Stimulated activated CD4-positive, alpha-beta T cell treated with anti-CD3 and anti-CD28 coated beads, Interleukin-12 subunit alpha, Interleukin-12 subunit beta, amount 100 ng/mL, for 24 hours (primary cell): ENCODE measurements around the gene MLYCD.
"Not testable (repeated sequence)": the region's sequence is repeated elsewhere in the genome, so short reads cannot be mapped to it uniquely, and the experiment has no call there.

Source experiments
- DNase-seq, 2 experiments: peaks; one replicate each; pipeline ENCODE4 v3.0.0-alpha.2; 2020; ENCODE audit warnings: low read depth in 2 of 2

MLYCD gene

DNA sequence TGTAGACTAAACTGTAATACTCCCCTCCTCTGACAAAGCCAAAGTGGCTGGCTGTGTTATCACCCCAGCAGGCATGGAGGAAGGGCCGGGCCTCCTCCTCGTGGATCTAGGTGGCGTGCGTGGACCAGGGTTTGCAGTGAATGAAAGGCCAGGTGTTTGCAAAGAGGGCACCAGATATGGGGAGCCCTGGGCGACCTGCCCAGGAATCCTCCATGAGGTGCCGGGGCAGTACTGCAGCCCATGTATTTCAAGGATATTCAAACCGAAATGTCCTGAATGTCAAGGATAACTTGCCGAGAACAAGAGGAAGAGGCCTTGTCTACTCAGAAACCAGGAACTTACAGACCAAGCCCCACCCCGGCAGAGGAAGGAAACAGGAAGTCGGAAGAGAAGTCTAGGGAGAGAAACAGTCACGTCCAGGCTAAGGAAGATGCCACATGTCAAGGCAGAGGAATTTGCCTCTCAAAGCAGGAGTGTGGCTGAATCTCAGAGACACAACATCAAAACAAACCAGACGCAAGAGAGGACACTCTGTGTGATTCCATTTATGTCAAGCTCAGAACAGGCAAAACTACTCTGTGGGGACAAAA, 40.4 kb downstream of the MLYCD start:
- DNase-seq, result no peak

- no peak for DNase-seq
Measured at GRCh38 chr16:83940119-83940518, 41.2 kb downstream of the MLYCD start.

DNA sequence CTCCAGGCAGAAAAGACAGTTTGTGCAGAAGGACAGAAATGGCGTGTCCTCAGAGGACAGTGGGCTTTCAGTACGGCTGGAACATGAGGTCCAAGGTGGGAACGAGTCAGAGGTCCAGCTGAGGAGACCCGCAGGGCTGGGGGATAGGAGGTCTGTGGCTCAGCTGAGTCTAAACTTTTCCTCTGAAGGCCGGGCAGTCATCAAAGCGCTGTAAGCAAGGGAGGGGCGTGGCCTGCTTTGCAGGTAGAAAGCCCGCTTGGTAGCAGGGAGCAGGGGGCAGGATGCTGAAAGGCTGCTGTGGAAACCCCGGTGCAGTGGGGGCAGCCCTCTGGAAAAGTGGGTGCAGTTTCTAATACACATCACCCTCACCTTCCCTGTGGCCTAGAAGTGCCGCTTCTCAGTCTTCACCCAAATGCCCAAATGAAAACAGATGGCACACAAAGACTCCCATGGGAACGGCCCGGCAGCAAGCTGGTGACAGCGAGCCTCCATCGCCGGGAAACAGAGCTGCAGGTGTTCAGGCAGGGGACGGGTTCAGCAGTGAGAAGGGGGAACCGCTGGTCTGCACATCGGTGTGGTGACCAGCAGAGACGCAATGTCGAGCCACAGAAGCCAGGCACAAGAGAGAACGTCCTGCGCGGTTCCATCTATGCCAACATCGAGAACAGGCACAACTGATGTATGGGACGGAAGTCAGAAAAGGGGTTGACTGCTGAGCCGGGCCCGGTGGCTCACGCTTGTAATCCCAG, 41.9 kb downstream of the MLYCD start:
- no peak for DNase-seq

- not testable (repeated sequence) for DNase-seq
Measured at GRCh38 chr16:83941546-83941945, 42.6 kb downstream of the MLYCD start.

GRCh38 chr16:83942074-83942473, 43.2 kb downstream of the MLYCD start:
- DNase-seq, result no peak

- no peak for DNase-seq
Measured at GRCh38 chr16:83942815-83943515, 44.0 kb downstream of the MLYCD start.

DNA sequence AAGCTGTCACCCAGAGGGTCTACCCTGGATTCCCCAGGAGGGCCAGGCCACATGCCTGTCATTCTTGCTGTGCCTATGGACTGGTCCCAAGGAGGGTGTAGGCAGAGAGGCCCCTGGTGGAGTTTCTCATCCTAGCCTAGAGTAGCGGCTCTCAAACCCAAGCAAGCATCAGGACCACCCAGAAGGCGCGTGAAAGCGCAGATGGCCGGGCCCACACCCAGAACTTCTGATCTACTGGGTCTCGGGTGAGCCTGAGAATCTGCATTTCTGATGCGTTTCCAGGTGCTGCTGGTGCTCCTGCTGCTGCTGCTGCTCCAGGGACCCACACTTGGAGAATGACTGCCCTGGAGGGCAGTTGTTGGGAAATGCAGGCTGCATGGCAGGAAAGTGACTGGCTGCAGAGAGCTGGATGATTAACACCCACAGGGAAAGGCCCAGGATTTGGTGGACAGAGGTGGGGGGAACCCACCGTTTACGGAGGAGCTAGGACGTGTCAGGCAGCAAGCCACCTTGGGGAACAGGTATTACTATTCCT, 44.7 kb downstream of the MLYCD start:
- no peak for DNase-seq

- DNase-seq, result no peak
Measured at GRCh38 chr16:83945587-83945986, 46.7 kb downstream of the MLYCD start.

- no peak for DNase-seq
Measured at GRCh38 chr16:83946154-83946780, 47.4 kb downstream of the MLYCD start.

DNA sequence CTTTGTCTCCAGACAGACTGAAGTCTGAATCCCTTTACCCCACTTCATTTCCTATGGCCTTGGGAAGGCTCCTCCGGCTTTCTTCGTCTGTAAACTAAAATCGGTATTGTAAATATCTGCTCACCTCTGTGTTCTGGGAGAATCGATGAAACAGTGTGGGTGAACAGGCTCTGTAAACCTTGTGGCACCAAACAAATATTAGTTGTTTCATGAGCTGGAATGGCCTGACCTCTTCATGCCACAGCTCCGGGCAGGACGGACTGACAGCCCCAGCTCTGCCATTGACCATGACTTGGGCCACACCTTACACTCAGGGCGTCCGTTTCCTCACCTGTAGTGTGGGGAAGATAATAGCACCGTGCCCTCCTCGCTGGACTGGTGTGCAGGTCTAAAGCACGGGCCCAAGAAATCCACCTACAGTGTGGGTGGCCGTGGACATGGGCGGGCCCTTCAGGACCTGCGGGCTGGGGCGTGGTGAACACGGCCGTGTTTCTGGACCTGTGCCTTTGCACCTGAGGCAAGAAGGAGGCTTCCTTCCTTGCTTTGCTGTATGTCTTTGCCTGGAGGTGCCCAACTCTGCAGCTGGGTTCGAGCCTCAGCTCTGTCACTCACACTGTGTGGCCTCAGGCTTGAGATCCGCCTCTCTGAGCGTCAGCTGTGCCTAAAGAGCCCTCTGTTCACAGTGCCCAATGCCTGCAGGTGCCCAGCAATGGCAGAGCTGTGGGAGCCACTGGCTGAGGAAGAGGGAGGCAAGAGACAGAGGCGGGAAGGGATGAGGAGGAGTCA, 48.1 kb downstream of the MLYCD start:
- DNase-seq, result no peak

DNA sequence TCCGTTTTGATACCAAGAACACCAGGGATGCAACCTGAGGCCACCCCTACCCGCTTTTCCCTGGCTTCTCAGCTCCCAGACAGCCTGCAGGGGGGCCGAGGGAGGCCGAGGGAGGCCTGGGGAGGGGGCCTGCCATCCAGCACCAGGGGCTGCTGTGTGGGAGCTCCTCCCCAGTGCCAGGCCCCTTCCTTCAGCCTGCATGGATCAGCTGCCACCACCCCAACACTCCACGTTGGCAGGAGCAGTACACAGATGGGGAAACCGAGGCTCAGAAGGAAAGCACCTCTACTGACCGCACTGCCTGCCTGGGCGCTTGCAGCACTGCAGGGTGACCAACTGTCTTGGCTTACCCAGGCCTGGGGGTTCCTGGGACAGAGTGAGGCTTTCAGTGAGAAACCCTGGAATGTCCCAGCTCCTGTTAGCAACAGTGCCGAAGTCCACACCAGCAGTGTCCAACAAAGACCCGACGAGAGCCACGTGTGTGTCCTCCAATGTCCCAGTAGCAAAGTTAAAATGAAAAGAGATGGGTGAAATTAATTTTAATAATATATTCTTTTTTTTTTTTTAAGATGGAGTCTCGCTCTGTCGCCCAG, 48.8 kb downstream of the MLYCD start:
- no peak for DNase-seq

DNA sequence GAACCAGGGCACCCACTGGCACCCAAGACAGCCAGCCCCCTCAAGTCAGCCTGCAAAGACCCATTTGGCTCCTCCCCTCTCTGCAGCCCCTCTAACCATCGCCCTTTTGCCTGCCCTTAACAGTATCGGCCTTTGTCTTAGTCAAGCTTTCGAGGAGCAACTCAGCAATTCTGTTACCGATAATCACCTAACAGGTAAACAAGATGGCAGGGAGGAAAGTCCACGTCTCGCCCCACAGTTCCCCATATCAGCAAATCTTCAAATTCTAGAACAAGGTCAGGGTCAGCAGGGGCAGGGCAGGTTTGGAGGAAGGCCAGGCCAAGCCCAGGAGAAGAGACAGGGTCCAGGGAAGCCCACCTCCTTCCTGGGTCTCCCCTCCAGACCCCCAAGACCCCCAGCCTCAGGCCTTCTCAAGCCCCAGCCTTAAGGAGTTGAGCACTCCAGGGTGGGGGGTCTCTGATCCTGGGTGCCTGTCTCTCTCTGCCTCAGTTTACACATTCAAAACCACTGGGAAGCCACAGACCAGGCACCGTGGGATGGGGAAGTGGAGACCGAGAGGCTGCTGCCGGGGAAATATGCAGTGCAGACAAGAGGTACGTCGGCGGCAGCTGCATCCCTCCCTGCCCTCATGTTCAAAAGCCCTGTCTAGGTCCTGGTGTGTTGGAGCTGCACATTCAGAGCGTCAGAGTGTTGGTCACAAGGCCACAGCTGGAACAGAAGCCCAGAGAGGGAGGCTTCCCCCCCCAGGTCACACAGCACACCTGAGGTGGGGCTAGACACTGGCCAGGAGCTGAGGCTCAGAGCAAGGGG, 50.2 kb downstream of the MLYCD start:
- no peak for DNase-seq

DNA sequence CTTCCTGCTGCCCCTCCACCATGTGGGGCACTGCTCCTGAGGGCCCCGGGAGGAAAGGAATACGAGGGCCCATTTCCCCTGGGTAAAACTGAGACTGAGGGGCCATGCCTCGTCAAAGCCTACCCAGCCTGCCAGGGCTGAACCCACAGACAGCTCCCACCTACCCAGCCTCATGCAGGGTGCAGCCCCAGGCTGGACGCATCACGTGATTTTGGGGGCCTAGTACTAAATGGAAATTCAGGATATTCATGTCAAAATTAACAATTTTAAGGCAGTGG, 50.7 kb downstream of the MLYCD start:
- no peak for DNase-seq

DNA sequence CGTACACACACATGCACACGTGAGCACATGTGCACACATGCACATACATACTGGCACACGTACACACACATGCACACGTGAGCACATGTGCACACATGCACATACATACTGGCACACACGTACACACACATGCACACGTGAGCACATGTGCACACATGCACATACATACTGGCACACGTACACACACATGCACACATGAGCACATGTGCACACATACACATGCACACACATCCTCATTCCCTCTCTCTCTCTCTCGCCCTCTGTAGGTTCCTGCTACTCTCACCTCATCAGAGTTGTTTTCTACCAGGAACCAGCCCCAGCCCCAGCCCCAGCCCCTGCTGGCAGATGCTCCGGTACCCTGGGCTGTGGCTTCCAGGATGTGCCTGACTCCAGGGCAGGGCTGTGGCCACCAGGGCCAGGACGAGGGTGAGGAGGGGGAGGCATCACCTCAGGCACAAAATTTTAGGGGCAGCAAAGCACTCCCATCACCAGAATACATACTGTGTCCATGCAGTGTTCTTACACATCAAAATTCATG, 52.0 kb downstream of the MLYCD start:
- DNase-seq, result not testable (repeated sequence)

- DNase-seq, result no peak
Measured at GRCh38 chr16:83951544-83951943, 52.6 kb downstream of the MLYCD start.

GRCh38 chr16:83952587-83952939, 53.6 kb downstream of the MLYCD start:
- DNase-seq, result no peak

DNA sequence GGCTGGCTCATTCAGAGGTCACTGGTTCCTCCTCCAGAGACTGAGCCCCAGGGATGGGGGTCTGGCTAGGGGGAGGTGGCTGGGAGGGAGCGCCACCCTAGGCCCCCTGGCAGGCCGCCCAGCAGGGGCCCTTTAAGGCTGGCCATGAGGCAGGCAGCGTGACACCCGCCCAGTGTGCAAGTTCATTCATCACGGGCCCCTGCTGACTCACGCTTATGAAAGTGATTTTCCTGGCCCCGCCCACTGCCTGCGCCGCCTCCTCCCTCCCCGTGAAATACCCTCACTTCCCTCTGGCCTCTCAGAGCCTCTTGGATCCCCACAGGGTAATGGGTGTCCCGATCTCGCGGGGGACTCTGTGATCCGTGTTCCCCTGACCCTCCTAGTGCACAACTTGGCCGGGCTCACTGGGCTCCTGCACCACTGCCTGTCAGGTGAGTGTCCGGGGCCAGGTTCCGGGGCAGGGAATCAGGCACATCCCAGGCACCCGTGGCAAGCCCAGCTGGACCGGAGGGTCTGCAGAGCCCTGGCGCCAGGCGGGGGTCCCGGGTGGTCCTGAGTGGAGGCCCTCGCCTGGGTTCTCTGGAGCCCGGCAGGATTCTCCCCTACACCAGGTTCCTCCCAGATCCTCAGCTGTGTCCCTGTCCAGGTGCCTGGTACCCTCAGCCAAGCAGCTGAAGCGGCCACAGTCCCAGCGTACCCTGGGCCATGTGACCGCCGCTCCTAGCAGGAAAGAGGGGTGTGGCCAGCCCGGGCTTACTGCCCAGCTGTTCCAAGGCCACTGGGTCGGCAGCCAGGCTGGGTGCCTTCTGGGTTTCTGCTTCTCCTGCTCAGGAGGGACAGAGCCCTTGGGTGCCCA, 54.3 kb downstream of the MLYCD start, which contains the start of gene OSGIN1:
TSS of gene OSGIN1 (plus strand) at position 301 of the 856 bp plus-strand sequence. CDS start 4,432 bp downstream, outside the sequence.
- DNase-seq, result peak; percentile 76 to 87

- no peak for DNase-seq
Measured at GRCh38 chr16:83953796-83954576, 55.1 kb downstream of the MLYCD start.
